ENCODE data around the gene LTBP3.

- TF ChIP-seq CTCF (IDR thresholded peaks at IDR 0.05): no peak
- TF ChIP-seq POLR2A (IDR thresholded peaks at IDR 0.05): no peak
Measured at GRCh38 chr11:65581928-65582327, 23.8 kb upstream of the LTBP3 start.

Measured in heart left ventricle (tissue), 13 donors.